Effector CD8-positive, alpha-beta T cell (primary cell): Measurements from ENCODE around the gene RASSF5.

ENCODE experiments used
- DNase-seq: peaks from one replicate; lab custom pipeline; 2025; lab: John Stamatoyannopoulos, UW

RASSF5 gene

GRCh38 chr1:206634365-206635079, 127.2 kb downstream of the RASSF5 start:
- DNase-seq: peak; percentile 66

- DNase-seq: peak; percentile 83
These were observed 128.0 kb downstream of the RASSF5 start, which contains the start of gene DYRK3 for GRCh38 chr1:206635080-206635977. DYRK3 (plus strand) TSS chr1:206635536; CDS start chr1:206635704, 168 bp downstream.

GRCh38 chr1:206635978-206636345, 128.6 kb downstream of the RASSF5 start:
- DNase-seq: no peak

GRCh38 chr1:206636671-206637070, 129.3 kb downstream of the RASSF5 start:
- no peak for DNase-seq

GRCh38 chr1:206637605-206638004, 130.3 kb downstream of the RASSF5 start:
- DNase-seq: no peak
